Hematopoietic multipotent progenitor cell treated with erythropoietin and hydrocortisone succinate and interleukin-3 and kit ligand, for 6 days (in vitro differentiated cells): ENCODE data around the gene NLN.
"Not testable (repeated sequence)": the region's sequence is repeated elsewhere in the genome, so short reads cannot be mapped to it uniquely, and the experiment has no call there.

Source experiments
- DNase-seq: peaks from one replicate; pipeline ENCODE4 v3.0.0-alpha.2; 2015

Gene NLN

DNA sequence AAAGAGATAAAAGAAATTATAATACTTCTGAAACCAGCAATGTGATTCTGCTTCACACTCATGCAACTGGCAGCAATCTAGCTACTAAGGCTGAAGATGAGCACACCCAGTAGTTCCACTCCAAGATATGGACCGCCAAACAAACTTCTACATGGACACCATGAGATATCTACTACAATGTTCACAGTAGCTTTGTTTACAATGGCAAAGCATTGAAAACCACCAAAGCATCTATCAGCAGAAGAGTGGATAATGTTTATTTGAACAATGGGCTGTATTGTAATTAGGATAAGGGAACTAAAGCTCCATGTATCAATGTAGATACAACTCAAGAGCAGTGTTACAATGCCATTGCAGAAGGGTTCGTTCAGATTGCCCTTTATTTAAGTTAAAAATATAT lies 113.2 kb downstream of the NLN start:
- no peak for DNase-seq

DNA sequence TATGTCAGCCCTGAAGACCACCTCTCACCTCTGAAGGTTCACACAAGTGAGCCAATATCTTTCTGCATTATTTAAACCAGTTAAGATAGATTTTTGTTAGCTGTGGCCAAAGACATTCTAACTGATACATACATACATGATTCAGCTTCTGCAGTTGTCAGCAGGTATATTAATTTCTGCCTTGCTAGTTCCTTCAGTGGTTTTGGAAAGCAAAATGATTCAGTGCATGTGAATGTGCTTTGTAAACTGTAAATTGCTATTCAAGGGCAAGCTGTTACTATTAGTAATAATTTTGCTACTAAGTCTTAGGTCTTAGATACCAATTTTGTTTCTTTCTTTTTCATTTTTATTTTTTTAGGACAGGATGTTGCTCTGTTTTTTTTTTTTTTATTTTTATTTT lies 115.1 kb downstream of the NLN start:
- DNase-seq, result no peak

DNA sequence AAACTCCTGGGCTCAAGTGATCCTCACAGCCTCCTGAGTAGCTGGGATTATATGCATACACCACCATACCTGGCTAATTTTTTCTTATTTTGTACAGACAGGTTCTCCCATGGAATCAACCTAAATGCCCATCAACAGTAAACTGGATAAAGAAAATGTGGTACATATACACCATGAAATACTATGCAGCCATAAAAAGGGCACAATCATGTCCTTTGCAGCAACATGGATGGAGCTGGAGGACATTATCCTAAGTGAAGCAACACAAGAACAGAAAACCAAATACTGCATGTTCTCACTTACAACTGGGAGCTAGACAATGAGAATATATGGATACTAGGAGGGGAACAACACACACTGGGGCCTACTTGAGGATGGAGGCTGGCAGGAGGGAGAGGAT lies 117.2 kb downstream of the NLN start:
- not testable (repeated sequence) for DNase-seq

DNA sequence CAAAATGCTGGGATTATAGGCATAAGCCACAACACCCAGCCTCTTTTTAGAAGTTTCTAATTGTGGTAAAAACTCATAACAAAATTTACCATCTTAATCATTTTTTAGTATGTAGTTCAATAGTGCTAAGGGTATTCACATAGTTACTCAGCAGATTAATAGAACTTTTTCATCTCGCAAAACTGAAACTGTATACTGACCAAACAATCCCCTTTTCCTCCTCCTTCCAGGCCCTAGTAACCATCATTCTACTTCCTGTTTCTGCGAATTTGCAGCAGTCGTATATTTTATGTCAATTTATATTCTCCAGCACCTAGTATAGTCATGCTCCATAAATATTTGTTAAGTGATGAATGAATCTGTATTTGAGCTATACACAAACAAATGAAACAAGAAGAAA lies 118.1 kb downstream of the NLN start:
- no peak for DNase-seq

DNA sequence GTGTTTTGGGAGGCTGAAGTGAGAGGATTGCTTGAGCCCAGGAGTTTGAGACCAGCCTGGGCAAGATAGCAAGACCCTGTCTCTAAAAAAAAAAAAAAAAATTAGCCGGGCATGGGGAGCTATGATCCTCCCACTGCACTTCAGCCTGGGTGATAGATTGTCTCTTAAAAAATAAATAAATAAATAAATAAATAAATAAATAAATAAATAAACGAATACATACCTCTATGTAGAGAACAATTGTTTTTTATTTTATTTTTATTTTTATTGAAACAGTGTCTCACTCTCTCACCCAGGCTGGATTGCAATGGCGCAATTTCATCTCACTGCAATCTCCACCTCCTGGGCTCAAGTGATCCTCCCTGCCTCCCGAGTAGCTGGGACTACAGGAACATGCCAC lies 122.8 kb downstream of the NLN start:
- DNase-seq, result not testable (repeated sequence)

DNA sequence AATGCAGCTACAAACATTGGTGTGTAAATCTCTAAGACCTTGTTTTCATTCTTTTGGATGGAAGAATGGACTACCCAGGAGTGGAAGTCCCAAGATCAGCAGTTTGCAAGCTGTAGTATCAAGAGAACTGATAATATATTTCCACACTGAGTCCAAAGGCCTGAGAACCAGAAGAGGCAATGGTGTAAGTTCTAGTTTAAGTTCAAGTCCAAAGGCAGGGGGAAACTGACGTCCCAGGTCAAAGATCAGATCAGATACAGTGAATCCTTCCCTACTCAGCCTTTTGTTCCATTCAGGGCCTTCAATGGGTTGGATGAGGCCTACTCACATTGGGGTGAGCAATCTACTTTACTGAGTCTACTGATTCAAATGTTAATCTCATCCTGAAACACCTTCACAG lies 124.1 kb downstream of the NLN start:
- DNase-seq, result no peak

DNA sequence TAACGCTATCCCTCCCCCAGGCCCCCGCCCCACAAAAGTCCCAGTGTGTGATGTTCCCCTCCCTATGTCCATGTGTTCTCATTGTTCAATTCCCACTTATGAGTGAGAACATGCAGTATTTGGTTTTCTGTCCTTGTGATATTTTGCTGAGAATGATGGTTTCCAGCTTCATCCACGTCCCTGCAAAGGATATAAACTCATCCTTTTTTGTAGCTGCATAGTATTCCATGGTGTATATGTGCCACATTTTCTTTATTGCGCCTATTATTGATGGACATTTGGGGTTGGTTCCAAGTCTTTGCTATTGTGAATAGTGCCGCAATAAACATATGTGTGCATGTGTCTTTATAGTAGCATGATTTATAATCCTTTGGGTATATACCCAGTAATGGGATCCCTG lies 125.0 kb downstream of the NLN start:
- not testable (repeated sequence) for DNase-seq

DNA sequence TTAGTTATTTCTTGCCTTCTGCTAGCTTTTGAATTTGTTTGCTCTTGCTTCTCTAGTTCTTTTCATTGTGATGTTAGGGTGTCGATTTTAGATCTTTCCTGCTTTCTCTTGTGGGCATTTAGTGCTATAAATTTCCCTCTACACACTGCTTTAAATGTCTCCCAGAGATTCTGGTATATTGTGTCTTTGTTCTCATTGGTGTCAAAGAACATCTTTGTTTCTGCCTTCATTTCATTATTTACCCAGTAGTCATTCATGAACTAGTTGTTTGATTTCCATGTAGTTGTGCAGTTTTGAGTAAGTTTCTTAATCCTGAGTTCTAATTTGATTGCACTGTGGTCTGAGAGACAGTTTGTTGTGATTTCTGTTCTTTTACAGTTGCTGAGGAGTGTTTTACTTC lies 127.9 kb downstream of the NLN start:
- DNase-seq, result not testable (repeated sequence)

DNA sequence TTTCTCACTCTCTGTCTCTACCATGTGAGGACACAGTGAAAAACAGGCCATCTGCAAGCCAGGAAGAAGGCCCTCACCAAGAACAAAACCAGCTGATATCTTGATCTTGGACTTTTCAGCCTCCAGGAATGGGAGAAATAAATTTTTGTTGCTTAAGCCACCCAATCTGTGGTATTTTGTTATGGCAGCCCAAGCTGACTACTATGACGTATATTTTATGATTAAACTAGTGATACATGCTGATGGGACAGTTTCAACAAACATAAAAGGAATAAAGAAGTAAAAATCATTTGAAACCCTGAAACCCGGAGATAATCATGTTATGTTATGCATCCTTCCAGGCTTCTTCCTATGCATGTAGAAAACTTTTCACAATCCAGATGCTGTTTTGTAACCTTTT lies 132.9 kb downstream of the NLN start:
- DNase-seq, result no peak

DNA sequence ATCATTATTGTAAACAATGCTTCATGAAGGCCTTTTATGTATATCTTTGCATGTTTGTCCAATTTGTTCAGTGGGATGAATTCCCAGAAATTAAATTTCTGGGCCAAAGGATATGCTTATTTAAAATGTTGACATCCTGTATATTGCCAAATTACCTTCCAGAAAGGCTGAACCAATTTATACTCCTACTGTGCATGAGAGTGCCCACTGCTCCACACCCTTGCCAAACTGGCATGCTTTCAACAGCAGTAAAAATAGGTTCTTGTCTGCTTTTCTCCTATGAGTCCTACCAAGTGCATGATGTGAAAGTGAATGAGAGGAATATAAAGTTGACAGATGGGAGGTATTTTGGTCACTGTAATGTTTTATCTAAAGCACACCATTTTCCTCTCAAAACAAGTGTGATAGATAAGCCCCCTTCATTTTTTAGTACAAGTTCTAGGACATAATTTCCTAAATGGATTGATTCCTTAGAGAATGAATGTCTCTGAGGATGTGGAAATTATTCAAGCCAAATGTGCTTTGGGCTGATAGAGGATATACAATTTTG lies 133.8 kb downstream of the NLN start:
- DNase-seq, result peak; percentile 51

DNA sequence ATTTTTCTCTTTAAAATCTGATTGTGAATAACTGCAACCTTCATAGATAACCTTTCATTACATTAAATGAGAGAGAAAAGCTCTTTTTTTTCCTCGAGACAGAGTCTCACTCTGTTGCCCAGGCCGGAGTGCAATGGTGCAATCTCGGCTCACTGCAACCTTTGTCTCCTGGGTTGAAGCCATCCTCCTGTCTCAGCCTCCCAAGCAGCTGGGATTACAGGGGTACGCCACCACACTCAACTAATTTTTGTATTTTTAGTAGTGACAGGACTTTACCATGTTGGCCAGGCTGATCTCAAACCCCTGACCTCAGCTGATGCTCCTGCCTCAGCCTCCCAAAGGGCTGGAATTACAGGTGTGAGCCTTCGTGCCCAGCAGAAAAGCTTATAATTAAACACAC lies 134.5 kb downstream of the NLN start:
- DNase-seq, result no peak

DNA sequence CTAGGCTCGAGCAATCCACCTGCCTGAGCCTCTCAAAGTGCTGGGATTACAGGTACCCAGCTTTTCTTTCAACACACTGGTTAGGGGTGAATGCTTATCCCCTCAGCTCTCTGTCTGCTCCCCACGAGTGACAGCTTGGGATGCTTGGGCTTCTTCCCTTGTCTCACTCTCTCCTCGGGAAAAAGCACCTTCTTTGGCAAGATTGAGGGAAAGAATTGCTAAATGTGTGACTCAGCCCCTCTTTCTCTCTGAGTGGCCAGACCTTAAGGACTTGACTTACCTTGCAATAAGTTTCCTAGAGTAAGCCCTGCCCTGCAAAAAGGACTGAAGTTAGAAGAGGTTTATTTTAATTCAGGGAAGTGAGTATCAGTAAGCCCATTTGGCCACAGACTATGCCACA lies 136.3 kb downstream of the NLN start:
- DNase-seq, result no peak

DNA sequence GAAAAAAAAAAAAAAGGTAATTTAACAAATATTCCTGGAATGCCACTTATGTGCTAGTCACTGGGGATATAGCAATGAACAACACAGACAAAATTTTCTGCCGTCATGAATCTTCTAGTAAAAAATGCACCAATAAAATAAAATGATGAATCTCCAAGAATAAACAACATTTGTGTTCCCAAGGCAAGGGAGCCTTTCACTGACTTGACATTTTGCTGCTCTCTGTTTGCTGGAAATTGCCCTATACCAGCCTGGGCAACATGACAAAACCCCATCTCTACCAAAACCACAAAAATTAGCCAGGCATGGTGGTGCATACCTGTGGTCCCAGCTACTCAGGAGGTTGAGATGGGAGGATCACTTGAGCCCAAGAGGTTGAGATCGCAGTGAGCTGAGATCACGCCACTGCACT lies 139.8 kb downstream of the NLN start:
- DNase-seq, result no peak

DNA sequence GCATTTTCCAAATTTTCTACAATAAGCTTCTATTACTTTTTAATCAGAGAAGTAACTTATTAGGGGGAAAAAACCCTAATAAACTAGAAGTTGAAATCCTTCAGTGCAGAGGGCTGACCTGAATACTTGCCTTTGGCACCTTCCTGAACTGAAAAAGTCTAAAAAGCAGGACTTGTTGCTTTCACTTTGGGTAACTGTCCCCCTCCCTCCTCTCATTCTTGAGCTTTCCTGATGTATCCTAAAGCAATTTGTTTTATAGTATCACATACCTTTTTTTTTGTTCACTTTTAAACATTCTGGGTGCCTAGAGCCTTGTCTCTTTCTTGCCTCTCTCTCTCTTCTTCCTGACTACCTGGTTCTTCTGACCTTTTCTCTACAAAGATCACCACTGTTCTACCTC lies 140.4 kb downstream of the NLN start:
- DNase-seq, result no peak

DNA sequence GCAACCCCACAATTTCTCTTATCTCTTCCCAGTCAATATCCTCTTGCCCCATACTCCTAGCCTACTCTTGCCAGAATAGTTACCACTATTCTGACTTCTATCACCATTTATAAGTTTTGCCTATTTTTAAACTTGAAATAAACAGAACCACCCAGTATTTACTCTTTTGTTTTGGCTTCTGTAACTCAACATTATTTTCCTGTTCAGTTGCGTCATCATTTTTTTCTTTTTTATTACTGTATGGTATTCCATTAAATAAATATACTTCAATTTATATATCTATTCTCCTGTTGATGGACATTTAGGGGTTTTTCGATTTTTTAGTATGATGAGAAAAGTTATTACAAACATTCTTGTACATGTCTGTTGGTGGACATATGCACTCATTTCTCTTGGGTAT lies 141.7 kb downstream of the NLN start:
- DNase-seq, result no peak

DNA sequence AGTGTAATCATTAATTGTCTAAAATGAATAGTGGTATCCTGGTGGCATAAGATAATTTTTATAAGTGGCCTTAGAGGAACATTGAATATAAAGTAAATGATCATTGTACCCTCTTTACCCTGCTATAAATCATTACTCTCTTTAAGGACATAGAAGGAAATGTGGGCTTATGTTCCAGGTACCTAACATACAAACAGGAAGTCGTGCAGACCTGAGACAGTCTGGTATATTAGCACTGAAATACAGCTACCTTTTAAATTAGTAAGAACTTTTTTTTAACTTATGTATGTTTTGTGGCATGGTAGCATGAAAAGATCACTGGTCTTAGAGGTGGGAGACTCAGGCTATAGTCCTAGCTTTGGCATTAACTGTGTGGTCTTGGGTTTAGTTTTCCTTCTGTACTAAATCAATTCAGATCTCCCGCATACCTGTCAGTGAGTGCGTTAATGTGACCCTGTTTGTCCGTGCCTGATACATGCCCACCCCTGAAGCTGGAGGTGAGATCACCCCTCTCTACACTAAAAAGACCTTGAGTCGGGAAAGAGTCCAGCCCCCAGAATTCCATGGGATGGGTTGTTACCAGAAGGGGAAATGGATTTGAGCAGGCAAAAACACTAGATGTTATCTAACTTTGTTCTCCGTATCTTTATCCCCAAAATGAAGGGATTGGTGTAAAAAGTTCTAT lies 145.0 kb downstream of the NLN start:
- no peak for DNase-seq

DNA sequence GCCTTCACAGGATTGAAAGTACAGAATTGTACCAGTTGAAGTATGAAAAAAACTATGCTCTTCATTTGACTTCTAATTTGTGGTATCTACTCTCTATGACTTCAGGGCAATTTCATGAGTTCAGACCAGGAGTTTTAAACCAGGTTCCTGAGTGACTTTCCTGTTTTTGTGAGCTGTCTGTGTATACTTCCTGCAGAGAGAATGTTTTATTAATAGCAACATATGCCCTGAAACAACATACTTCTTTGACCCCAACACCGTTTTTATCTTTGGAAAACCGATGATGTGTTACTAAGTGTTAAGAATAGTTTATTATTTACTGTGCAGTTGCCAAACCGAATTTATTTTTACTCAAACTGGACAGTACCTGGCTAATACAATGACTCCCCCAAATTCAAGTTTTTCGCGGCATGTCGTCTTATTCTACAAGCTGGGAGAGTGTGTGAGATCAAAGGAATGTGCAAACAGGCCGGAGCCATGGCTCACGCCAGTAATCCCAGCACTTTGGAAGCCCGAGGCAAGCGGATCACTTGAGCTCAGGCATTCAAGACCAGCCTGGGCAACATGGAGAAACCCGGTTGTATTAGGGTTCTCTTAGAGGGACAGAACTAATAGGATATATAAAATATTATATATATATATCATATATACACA lies 145.7 kb downstream of the NLN start:
- DNase-seq, result no peak

DNA sequence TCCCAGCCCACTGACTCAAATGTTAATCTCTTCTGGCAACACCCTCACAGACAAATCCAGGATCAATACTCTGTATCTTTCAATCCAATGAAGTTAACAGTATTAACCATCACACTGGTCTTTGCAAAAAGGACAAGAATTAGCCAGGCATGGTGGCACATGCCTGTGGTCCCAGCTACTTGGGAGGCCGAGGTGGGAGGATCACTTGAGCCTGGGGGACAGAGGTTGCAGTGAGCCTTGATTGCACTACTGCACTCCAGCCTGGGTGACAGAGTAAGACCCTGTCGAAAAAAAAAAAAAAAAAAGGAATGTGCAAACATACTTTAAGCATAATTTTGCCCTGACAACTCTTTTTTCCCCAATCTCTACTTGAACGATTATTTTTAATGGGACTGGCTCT lies 146.5 kb downstream of the NLN start:
- DNase-seq, result no peak

DNA sequence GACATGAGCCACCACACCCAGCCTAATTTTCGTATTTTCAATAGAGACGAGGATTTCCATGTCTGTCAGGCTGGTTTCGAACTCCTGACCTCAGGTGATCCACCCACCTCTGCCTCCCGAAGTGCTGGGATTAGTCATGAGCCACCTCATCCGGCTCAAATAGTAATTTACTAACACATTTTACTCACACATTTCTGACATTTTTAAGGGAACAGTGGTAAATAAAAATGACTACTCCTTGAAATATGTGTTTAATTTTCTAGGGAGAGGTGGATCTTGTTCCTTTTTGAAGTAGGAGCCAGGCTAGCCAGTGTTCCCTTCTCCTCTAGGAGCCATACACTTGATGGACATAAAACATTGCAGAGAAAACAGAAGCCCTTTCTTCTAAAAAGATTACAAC lies 149.2 kb downstream of the NLN start:
- no peak for DNase-seq

DNA sequence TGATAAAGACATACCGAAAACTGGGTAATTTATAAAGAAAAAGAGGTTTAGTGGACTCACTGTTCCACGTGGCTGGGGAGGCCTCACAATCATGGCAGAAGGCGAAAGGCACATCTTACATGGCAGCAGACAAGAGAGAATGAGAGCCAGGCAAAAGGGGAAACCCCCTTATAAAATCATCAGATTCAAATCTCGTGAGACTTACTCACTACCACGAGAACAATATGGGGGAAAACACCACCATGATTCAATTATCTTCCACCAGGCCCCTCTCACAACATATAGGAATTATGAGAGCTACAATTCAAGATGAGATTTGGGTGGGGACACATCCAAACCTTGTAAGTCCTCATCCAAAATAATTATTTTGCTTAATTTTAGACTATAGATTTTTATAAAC lies 149.8 kb downstream of the NLN start:
- not testable (repeated sequence) for DNase-seq

DNA sequence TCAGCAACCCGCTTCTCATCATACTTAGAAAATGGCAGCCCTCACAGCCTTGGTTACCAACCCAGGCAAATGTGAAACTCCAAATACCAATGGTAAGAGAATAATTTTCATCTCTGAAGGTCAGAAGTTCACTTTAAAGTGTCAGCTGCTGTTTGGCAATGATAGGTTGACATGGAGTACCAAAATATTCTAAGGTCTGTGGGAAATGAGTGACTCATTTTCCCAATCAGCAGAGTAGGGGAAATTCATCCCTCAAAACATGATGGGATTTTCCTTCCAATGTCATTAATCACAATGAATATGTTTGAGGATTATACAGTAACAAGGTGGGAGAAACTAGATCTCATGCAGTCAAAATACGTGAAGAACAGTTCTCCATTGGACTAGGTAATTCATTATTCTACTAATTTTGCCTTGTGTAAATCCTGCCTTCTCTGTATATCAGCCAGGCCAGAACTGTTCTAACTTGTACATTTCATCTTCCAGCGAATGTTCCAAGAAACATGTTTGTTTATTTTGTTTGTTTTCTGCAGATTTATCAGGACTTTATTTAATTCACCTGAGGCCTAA lies 151.3 kb downstream of the NLN start:
- no peak for DNase-seq

DNA sequence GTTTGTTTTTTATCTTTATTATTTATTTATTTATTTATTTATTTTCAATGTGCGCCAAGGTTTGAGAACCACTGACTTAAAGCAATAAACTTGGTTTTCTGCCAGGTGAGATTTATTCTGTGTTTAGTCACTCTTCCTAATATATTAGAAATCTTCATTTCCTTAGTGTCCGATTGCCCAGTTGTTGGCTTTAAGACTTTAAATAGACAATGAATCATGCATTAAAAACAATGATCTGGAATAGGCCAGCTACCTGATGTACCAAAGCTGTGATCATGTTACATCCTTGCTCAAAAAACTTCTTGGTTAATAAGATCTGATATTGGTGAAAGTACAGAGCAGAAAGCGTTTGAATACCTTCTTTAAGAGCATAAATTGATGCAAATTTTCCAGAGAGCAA lies 152.2 kb downstream of the NLN start:
- no peak for DNase-seq

DNA sequence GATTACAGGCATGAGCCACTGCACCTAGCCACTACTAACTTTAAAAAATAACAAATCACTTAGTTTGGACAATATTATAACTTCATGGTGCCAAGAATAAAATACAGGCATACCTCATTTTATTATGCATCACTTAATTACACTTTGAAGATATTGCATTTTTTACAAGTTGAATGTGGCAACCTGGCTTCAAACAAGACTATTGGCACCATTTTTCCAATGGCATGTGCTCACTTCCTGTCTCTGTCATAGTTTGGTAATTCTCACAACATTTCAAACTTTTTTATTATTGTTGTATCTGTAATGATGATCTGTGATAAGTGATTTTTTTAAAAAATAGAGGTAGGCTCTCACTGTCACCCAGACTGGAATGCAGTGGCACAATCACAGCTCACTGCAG lies 154.5 kb downstream of the NLN start:
- DNase-seq, result no peak

DNA sequence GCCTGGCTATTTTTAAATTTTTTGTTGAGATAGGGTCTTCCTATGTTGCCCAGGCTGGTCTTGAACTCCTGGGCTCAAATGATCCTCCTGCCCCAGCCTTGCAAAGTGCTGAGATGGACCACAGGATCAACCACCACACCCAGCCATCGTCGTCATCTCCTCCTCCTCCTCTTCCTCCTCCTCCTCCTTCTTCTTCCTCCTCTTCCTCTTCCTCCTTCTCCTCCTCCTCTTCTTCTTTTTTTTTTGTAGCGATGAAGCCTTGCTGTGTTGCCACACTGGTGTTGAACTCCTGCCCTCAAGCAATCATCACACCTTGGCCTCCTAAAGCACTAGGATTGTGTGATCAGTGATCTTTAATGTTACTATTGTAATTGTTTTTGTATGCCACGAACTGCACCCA lies 155.0 kb downstream of the NLN start:
- DNase-seq, result no peak
